ENCODE results near the gene KCTD8. TPM values are rescaled to one million over a fixed set of nuclear protein-coding genes. Genes with fewer than 3 reads are reported as not detected.

KCTD8 gene
- polyA plus RNA-seq, 4 donors, result 0.07 TPM; not detected in 3

GRCh38 chr4:44446801-44447562 lies 1.6 kb downstream of the KCTD8 start:
- WGBS, 3 donors, result 4 to 10% (median 6%) methylated on average over 32 of the region's 32 CpGs
- Histone ChIP-seq H3K27me3 (ENCODE audit: control insufficient read depth in 3 of 3, insufficient read depth in 3 of 3, low read length in 3 of 3) (peaks cover 10 to 39% (median 19%) of the 10 kb centered on the region in 3 donors), H3K36me3 (ENCODE audit: control insufficient read depth in 3 of 3, insufficient read depth in 2 of 3, low read depth in 1 of 3, low read length in 3 of 3) (no peaks in the 10 kb centered on the region), H3K4me1 (ENCODE audit: control insufficient read depth in 3 of 3, insufficient read depth in 2 of 3, low read depth in 1 of 3, low read length in 2 of 3) (peaks cover 0 to 3% (median 3%) of the 10 kb centered on the region in 3 donors), H3K4me3 (ENCODE audit: low read depth in 1 of 3, low read length in 3 of 3) (peak overlapping the region in 1 of 3 donors; percentile 17), H3K27ac (ENCODE audit: low read depth in 1 of 3, low read length in 2 of 3) (no peak overlapping the region), H3K9me3 (ENCODE audit: control insufficient read depth in 2 of 2, insufficient read depth in 1 of 2, low read depth in 1 of 2, low read length in 1 of 2) (no peaks in the 10 kb centered on the region)
- FAIRE-seq, result no peak
- peak in 1 of 2 donors; percentile 8 for DNase-seq

- Histone ChIP-seq H3K36me3 (ENCODE audit: control insufficient read depth in 3 of 3, insufficient read depth in 2 of 3, low read depth in 1 of 3, low read length in 3 of 3) (no peaks in the 10 kb centered on the region), H3K4me3 (ENCODE audit: low read depth in 1 of 3, low read length in 3 of 3) (no peak overlapping the region), H3K9me3 (ENCODE audit: control insufficient read depth in 2 of 2, insufficient read depth in 1 of 2, low read depth in 1 of 2, low read length in 1 of 2) (no peaks in the 10 kb centered on the region), H3K27ac (ENCODE audit: low read depth in 1 of 3, low read length in 2 of 3) (no peak overlapping the region), H3K4me1 (ENCODE audit: control insufficient read depth in 3 of 3, insufficient read depth in 2 of 3, low read depth in 1 of 3, low read length in 2 of 3) (peaks cover 0 to 3% (median 3%) of the 10 kb centered on the region in 3 donors), H3K27me3 (ENCODE audit: control insufficient read depth in 3 of 3, insufficient read depth in 3 of 3, low read length in 3 of 3) (peaks cover 10 to 39% (median 19%) of the 10 kb centered on the region in 3 donors)
- DNase-seq, result no peak
- FAIRE-seq, result no peak
- WGBS, 3 donors, result 6 to 18% (median 13%) methylated on average over 4 of the region's 4 CpGs
Observed at GRCh38 chr4:44446191-44446590, 2.4 kb downstream of the KCTD8 start.

- no peak overlapping the region for H3K27ac ChIP-seq (ENCODE audit: low read depth in 1 of 3, low read length in 2 of 3)
- DNase-seq (no peak), FAIRE-seq (no peak)
- H3K9me3 ChIP-seq (ENCODE audit: control insufficient read depth in 2 of 2, insufficient read depth in 1 of 2, low read depth in 1 of 2, low read length in 1 of 2), result no peaks in the 10 kb centered on the region
- no peak overlapping the region for H3K4me3 ChIP-seq (ENCODE audit: low read depth in 1 of 3, low read length in 3 of 3)
- H3K36me3 ChIP-seq (ENCODE audit: control insufficient read depth in 3 of 3, insufficient read depth in 2 of 3, low read depth in 1 of 3, low read length in 3 of 3), result no peaks in the 10 kb centered on the region
- H3K27me3 ChIP-seq (ENCODE audit: control insufficient read depth in 3 of 3, insufficient read depth in 3 of 3, low read length in 3 of 3), result no peaks in the 10 kb centered on the region
- H3K4me1 ChIP-seq (ENCODE audit: control insufficient read depth in 3 of 3, insufficient read depth in 2 of 3, low read depth in 1 of 3, low read length in 2 of 3), result no peaks in the 10 kb centered on the region
Observed at GRCh38 chr4:44438687-44439086, 9.9 kb downstream of the KCTD8 start.

- DNase-seq (no peak), FAIRE-seq (no peak)
- Histone ChIP-seq H3K4me1 (ENCODE audit: control insufficient read depth in 3 of 3, insufficient read depth in 2 of 3, low read depth in 1 of 3, low read length in 2 of 3) (no peaks in the 10 kb centered on the region), H3K27me3 (ENCODE audit: control insufficient read depth in 3 of 3, insufficient read depth in 3 of 3, low read length in 3 of 3) (no peaks in the 10 kb centered on the region), H3K27ac (ENCODE audit: low read depth in 1 of 3, low read length in 2 of 3) (no peak overlapping the region), H3K4me3 (ENCODE audit: low read depth in 1 of 3, low read length in 3 of 3) (no peak overlapping the region), H3K36me3 (ENCODE audit: control insufficient read depth in 3 of 3, insufficient read depth in 2 of 3, low read depth in 1 of 3, low read length in 3 of 3) (no peaks in the 10 kb centered on the region), H3K9me3 (ENCODE audit: control insufficient read depth in 2 of 2, insufficient read depth in 1 of 2, low read depth in 1 of 2, low read length in 1 of 2) (no peaks in the 10 kb centered on the region)
- WGBS, 3 donors, result 59 to 80% (median 59%) methylated on average over 2 of the region's 2 CpGs
Observed at GRCh38 chr4:44434247-44434646, 14.4 kb downstream of the KCTD8 start.

GRCh38 chr4:44425614-44426208 lies 22.9 kb downstream of the KCTD8 start:
- WGBS, 3 donors, result 27 to 40% (median 33%) methylated on average over 2 of the region's 2 CpGs
- no peaks in the 10 kb centered on the region for H3K36me3 ChIP-seq (ENCODE audit: control insufficient read depth in 3 of 3, insufficient read depth in 2 of 3, low read depth in 1 of 3, low read length in 3 of 3)
- no peaks in the 10 kb centered on the region for H3K27me3 ChIP-seq (ENCODE audit: control insufficient read depth in 3 of 3, insufficient read depth in 3 of 3, low read length in 3 of 3)
- no peak for FAIRE-seq
- no peaks in the 10 kb centered on the region for H3K4me1 ChIP-seq (ENCODE audit: control insufficient read depth in 3 of 3, insufficient read depth in 2 of 3, low read depth in 1 of 3, low read length in 2 of 3)
- H3K9me3 ChIP-seq (ENCODE audit: control insufficient read depth in 2 of 2, insufficient read depth in 1 of 2, low read depth in 1 of 2, low read length in 1 of 2), result no peaks in the 10 kb centered on the region
- no peak overlapping the region for H3K27ac ChIP-seq (ENCODE audit: low read depth in 1 of 3, low read length in 2 of 3)
- H3K4me3 ChIP-seq (ENCODE audit: low read depth in 1 of 3, low read length in 3 of 3), result no peak overlapping the region
- DNase-seq, result peak in 1 of 2 donors; percentile 9

- DNase-seq, result no peak
- no peaks in the 10 kb centered on the region for H3K36me3 ChIP-seq (ENCODE audit: control insufficient read depth in 3 of 3, insufficient read depth in 2 of 3, low read depth in 1 of 3, low read length in 3 of 3)
- FAIRE-seq, result no peak
- 41 to 43% (median 42%) methylated on average over 1 of the region's 1 CpG for WGBS, 3 donors
- H3K27ac ChIP-seq (ENCODE audit: low read depth in 1 of 3, low read length in 2 of 3), result no peak overlapping the region
- no peak overlapping the region for H3K4me3 ChIP-seq (ENCODE audit: low read depth in 1 of 3, low read length in 3 of 3)
- no peaks in the 10 kb centered on the region for H3K4me1 ChIP-seq (ENCODE audit: control insufficient read depth in 3 of 3, insufficient read depth in 2 of 3, low read depth in 1 of 3, low read length in 2 of 3)
- H3K27me3 ChIP-seq (ENCODE audit: control insufficient read depth in 3 of 3, insufficient read depth in 3 of 3, low read length in 3 of 3), result no peaks in the 10 kb centered on the region
- no peaks in the 10 kb centered on the region for H3K9me3 ChIP-seq (ENCODE audit: control insufficient read depth in 2 of 2, insufficient read depth in 1 of 2, low read depth in 1 of 2, low read length in 1 of 2)
Observed at GRCh38 chr4:44422912-44423311, 25.7 kb downstream of the KCTD8 start.

- no peak for FAIRE-seq
- DNase-seq, result no peak
- no peak overlapping the region for H3K27ac ChIP-seq (ENCODE audit: low read depth in 1 of 3, low read length in 2 of 3)
- H3K4me3 ChIP-seq (ENCODE audit: low read depth in 1 of 3, low read length in 3 of 3), result no peak overlapping the region
- H3K9me3 ChIP-seq (ENCODE audit: control insufficient read depth in 2 of 2, insufficient read depth in 1 of 2, low read depth in 1 of 2, low read length in 1 of 2), result peaks cover 0 to under 1% of the 10 kb centered on the region in 2 donors
- no peaks in the 10 kb centered on the region for H3K36me3 ChIP-seq (ENCODE audit: control insufficient read depth in 3 of 3, insufficient read depth in 2 of 3, low read depth in 1 of 3, low read length in 3 of 3)
- no peaks in the 10 kb centered on the region for H3K4me1 ChIP-seq (ENCODE audit: control insufficient read depth in 3 of 3, insufficient read depth in 2 of 3, low read depth in 1 of 3, low read length in 2 of 3)
- no peaks in the 10 kb centered on the region for H3K27me3 ChIP-seq (ENCODE audit: control insufficient read depth in 3 of 3, insufficient read depth in 3 of 3, low read length in 3 of 3)
- 85 to 88% (median 87%) methylated on average over 2 of the region's 2 CpGs for WGBS, 3 donors
Observed at GRCh38 chr4:44421330-44422065, 27.1 kb downstream of the KCTD8 start.

GRCh38 chr4:44415251-44415650 lies 33.4 kb downstream of the KCTD8 start:
- H3K4me1 ChIP-seq (ENCODE audit: control insufficient read depth in 3 of 3, insufficient read depth in 2 of 3, low read depth in 1 of 3, low read length in 2 of 3), result no peaks in the 10 kb centered on the region
- no peak overlapping the region for H3K4me3 ChIP-seq (ENCODE audit: low read depth in 1 of 3, low read length in 3 of 3)
- H3K9me3 ChIP-seq (ENCODE audit: control insufficient read depth in 2 of 2, insufficient read depth in 1 of 2, low read depth in 1 of 2, low read length in 1 of 2), result peaks cover 0 to 2% of the 10 kb centered on the region in 2 donors
- 89 to 95% (median 93%) methylated on average over 1 of the region's 1 CpG for WGBS, 3 donors
- no peaks in the 10 kb centered on the region for H3K27me3 ChIP-seq (ENCODE audit: control insufficient read depth in 3 of 3, insufficient read depth in 3 of 3, low read length in 3 of 3)
- H3K27ac ChIP-seq (ENCODE audit: low read depth in 1 of 3, low read length in 2 of 3), result no peak overlapping the region
- FAIRE-seq (no peak), DNase-seq (no peak)
- H3K36me3 ChIP-seq (ENCODE audit: control insufficient read depth in 3 of 3, insufficient read depth in 2 of 3, low read depth in 1 of 3, low read length in 3 of 3), result no peaks in the 10 kb centered on the region
